Hepatic stellate cell (primary cell): ENCODE data around the gene ZFR2.
A peak's percentile ranks its signal among the peaks of the same experiment; 100 is the strongest.

Source experiments
- DNase-seq: peaks from one replicate; pipeline ENCODE4 v3.0.0; 2011; ENCODE audit warnings: low spot score

The ZFR2 gene

DNA sequence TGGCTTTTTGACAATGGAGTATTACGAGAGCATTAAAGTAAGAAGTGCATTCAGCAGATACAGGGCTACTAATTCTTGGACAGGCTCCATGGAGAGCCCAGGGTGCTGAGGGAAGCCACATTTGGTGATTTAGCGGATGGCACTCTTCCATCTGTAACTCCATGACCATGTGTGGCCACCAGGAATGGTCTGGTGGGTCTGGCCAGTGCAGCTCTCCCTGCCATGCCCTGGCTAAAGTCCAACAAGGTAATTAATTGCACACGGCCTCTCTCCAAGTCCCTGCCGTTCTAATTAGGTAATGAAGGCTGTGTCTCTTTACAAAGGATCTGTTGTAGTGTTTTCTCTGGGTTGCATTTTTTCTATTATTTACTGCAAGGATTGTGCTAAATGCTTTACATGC is 4.3 kb upstream of the ZFR2 start:
- no peak for DNase-seq

DNA sequence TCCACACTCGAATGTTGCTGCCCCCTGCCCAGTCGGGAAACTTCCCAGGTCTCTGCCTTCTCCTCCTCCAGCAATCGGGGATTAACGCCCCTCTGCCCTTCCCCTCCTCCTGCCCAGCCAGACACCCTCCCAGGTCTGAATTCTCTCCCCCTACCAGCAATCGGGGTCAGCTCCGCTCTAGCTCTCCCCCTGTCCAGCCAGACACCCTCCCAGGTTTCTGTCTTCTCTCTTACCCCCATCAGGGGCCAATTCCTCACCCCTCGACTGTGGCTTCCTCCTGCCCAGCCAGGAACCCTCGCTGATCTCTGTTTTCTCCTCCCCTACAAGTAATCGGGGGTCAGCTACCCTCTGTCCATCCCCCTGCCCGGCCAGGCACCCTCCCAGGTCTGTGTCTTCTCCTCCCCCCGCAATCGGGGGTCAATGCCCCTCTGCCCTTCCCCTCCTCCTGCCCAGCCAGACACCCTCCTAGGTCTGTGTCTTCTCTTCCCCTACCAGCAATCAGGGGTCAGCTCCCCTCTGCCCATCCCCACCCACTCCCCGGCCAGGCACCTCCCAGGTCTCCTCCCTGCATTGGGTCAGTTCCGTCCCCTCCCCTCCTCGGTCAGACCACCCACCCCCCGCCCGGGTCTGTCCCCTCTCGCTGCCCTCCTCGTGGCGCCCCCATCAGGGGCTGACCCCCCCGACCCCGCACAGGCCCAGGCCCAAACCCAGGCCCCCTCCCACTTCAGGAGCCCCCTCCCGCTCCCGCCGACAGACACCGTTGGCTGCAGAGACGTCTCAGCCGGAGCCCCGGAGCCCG is 668 bp downstream of the ZFR2 start:
- DNase-seq, result no peak

DNA sequence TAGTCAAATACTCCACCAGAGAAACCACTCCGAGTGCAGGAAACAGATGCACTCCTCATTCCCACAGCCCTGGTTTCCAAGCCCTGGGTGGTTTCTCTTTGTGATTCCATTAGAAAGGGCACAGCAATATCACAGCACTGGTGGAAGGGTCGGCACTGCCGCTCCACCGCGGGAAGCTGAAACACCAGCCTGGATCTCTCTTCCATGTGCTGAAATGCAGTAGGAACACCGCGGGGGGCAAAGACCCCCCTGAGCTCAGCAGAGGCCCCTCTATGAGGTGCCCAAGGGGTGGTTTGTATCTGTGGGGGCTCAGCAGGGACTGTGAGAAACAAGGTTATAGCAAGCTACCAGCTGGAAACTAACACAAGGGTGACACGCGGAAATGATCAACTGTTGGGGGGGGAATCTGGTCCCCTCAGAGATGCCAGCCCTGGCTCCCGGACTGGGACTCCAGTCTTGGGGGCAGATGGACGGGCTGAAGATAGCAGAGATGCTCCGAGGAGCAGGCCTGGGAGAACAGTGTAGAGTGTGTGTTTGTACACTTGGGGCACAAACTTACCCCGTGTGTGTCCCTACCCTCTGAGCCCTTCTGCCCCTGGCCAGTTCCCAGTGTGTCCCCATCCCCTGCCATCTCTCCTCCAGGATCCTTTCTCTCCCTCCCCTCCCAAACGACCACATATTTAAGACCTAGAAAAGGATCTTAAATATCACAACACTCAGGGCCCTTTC is 1.8 kb downstream of the ZFR2 start:
- no peak for DNase-seq

DNA sequence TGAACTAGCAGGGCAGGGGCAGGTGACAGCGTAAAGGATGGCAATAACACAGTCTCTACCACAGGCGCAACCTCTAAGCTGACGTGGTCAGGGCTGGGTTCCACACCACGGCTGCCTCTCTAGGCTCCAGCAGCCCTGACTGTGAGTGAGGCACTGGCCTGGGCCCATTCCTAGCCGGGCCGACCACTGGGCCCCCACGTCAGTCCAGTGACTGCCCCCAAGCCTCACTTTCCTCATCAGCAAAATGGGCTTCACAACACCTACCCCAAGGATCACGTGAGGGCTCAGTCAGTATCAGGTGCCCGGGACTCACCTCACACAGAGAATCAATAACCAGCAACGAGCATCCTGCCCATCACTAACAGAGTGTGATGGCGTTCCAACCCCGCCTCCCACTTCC is 5.2 kb downstream of the ZFR2 start:
- DNase-seq, result no peak

DNA sequence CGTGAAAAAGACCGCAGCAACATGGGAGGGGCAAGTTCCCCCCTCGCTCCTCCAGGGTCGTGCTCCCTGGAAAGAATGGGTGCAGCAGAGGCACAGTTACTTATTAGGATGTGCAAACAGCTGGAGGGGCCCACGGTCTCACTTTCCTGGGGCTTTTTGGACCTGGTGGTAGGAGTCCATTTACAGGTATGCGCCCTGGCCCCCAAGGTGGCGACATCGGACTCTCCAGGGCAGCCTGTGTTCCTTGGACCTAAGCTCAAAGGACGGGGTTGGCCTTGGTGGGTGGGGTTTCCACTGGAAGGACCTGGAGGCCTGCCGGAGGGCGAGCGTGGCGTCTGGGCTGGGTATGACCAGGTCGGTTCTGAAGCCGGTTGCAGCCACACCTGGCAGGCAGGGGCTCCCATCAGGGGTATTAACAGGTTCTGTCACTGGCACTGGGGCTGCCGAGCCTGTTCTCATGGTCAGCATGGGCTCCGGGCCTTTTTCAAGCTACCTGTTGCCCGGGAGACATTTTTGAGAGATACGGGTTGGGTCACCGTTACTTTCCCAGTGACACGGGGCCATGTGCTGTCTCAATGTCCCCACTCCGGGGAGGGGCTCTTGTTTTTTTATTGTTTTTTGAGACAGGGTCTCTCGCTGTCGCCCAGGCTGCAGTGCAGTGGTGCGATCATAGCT is 5.9 kb downstream of the ZFR2 start:
- no peak for DNase-seq

DNA sequence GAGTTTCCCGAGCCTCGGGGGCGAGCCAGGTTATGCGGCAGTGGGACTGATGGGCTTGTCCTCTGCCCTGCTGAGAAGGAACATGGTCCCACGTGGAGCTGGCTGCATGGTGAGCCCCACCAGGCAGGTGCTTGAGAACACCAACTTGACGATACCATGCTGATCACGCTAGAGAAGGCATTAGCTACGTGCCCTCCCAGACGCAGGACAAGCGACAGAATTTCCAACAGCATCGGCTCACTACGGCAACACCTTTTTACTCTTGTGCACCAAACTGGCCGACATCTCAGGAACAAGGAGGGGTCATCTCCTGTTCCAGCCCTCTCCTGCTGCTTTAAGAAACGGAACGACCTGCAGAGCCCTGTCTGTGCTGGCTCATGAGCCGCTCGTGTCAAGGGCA is 8.3 kb downstream of the ZFR2 start:
- no peak for DNase-seq

DNA sequence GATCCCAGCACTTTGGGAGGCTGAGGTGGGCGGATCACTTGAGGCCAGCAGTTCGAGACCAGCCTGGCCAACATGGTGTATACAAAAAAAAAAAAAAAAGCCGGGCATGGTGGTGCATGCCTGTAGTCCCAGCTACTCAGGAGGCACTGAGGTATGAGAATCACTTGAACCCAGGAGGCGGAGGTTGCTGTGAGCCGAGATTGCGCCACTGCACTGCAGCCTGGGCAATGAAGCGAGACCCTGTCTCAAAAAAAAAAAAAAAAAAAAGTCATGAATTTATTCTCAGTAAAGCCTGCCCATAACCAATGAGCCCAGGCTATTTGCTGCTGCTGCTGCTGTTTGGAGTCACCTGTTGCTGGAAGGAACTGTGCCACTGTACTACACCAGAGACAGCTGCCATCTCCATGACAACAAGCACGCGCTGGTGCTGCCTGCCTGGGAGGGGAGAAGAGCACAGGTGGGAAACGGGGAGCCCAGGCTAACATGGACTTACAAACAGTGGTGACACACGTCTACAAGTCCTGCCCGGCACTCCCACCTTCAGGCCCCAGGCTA is 11.3 kb downstream of the ZFR2 start:
- no peak for DNase-seq

DNA sequence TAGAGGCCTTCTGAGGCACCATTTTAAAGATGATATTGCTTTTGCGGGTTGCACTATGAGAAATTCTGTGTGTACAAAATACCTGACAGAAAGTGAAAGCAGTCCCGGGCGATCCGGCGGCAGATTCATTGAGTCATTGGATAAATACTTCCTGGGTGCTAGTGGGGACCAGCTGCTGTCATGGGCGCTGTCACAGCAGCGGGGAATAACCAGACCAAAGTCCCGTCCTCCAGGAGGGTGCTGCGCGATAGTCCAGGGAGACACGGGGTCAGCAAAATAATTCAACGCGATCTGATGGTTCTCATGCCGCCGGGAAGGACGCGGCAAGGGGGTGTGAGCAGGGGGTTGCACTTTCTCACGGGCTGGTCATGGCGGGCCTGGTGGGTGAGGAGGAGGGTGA is 13.5 kb downstream of the ZFR2 start:
- DNase-seq, result no peak

DNA sequence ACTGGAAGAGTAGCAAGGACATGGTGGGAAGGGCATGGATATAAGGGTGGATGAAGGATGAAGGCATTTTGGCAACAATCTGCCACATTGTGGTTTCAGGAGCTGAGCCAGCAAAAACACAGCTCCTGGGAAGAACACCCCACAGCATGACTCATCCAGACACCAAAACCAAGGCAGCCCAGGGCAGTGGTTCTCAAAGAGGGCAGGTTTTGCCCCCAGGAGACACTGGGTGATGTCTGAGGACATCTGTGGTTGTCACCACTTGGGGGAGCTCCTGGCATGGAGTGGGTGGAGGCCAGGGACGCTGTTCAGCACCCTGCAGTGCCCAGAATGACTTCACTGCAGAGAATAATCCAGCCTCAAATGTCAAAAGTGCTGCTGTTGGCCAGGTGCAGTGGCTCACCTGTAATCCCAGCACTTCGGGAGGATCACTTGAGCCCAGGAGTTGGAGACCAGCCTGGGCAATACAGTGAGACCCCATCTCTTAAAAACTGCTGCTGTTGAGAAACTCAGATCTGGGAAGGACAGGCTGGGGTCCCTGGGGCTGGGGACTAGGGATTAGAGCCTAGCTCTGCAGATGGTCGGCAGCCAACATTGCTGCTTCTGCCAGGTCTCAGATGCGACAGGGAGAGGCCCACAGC is 16.1 kb downstream of the ZFR2 start:
- DNase-seq, result peak; percentile 84

DNA sequence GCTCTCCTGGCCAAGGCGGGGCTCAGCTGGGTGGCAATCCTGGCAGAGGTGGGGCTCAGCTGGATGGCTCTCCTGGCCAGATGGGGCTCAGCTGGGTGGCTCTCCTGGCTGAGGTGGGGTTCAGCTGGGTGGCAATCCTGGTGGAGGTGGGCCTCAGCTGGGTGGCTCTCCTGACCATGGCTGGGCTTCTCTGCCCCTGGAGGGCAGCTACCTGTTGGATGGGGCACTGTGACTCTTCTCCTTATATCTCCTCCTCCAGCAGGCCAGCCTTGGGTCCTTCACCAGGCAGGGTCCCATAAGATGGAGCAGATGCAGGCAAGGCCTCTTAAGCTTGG is 16.7 kb downstream of the ZFR2 start:
- no peak for DNase-seq

DNA sequence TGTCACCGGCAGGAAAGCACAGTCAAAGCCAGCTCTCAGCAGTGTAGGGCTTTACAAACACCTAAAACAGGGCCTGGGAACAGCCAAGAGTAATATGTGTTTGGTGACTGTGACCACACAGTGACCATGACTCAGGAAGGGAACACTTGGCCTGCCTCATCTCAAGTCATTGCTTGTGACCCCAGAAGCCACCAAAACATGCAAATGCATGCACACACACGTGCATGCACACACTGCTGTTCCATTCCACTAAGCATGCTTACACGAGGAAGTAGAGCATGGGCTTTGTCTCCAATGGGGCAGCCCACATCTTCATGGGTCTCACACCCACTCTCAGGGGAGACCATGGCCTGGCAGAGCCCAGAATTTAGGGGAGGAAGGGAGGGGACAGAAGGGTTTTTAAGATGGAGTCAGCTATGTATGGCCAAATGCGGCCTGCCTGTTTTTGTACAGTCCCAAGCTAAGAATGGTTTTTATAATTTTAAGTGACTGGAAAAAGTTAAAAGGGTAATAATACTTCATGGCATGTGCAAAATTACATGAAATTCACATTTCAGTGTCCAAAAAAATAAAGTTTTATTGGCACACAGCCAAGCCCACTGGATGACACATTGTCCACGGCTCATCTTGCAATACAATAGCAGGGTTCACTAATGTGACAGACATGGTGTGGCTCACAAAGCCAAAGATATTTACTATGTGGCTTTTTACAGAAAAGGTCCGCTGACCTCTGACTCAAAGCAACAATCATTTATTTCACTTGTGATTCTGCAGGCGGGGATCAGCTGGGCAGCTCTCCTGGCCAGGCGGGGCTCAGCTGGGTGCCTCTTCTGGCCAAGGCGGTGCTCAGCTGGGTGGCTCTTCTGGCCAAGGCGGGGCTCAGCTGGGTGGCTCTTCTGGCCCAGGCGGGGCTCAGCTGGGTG is 17.3 kb downstream of the ZFR2 start:
- DNase-seq, result no peak

DNA sequence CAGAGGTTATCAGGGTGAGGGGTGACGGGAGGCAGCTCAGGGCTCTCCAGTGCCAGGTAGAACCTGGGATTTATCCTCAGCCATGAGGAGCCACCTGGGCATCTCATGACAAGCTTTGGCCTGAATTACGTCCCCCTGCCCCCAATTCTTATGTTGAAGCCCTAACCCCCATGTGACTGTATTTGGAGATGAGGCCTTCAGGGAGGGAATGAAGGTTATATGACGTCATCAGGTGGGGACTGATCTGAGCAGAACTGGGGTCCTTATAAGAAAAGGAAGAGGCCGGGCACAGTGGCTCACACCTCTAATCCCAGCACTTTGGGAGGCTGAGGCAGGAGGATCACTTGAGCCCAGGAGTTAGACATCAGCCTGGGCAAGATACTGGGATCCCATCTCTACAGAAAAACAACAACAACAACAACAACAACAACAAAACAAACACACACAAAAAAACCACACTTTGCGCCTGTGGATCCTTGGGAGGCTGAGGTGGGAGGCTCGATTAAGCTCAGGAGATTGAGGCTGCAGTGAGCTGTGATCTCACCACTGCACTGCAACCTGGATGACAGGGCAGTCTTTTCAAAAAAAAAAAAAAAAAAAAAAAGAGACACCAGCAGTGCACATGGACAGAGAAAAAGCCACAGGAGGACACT is 18.4 kb downstream of the ZFR2 start:
- no peak for DNase-seq

DNA sequence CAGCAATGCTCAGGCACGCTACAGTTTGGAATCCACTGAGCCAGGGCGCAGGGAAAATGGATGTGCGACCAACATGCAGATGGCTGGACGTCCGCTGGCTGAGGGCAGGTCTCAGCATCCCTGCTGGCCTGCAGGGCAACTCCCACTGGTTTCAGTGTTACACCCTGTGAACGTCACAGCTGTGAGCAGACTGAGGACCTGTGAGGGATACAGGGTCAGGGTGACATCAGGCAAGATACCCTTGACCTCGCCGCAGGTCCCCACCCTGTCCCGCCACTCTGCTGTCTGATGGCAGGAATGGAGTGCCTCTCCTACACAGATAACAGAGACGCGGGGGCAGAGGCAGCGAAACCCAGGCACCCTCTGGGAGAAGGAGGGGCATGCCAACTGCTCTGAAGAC is 19.1 kb downstream of the ZFR2 start:
- no peak for DNase-seq

DNA sequence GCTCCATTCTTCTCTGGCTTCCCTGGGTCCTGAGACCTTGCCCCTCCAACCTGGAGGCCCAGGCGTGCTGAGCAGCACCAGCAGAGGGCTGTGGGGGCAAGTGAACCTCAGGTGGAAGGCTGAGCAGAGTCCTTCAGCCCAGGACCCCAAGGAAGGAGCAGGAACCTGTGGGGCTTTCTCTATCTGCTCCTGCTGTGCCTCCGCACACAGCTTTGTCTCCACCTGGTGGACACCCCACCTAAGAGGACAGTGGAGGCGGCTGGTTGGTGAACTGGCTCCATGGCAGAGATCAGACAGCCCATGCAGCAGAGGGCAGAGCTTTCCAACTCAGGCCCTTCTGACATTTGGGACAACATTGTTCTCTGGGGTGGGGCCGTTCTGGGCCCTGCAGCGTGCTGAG is 19.7 kb downstream of the ZFR2 start:
- DNase-seq, result peak; percentile 61

DNA sequence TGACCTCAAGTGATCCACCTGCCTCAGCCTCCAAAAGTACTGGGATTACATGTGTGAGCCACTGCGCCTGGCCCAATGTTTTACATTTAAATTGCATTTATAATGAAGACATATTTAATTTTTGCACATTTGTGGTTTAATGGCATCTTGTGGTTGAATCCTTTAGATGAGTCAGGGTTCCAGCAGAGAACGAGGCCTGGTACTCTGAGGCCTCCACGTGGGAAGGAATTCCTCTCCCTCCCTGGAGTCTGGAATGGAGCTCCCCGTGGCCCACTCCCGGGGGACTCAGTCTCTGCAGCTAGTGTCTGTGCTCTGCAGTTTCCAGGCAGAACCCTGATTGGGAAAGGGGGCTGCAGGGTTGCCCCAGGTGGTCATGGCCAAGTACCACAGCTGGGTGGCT is 24.2 kb downstream of the ZFR2 start:
- DNase-seq, result peak; percentile 95

DNA sequence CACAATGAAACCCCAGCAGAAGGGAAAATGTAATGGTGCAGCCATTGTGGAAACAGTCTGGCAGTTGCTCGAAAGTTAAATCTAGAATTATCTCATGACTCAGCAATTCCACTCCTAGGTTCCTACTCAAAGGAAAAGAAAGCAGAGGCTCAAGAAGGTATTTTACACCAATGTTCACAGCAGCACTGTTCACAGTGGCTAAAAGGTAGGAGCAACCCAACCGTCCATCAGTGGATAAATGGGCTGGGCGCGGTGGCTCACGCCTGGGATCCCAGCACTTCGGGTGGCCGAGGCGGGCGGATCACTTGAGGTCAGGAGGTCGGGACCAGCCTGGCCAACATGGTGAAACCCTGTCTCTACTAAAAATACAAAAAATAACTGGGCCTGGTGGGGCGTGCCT is 25.9 kb downstream of the ZFR2 start:
- DNase-seq, result no peak

DNA sequence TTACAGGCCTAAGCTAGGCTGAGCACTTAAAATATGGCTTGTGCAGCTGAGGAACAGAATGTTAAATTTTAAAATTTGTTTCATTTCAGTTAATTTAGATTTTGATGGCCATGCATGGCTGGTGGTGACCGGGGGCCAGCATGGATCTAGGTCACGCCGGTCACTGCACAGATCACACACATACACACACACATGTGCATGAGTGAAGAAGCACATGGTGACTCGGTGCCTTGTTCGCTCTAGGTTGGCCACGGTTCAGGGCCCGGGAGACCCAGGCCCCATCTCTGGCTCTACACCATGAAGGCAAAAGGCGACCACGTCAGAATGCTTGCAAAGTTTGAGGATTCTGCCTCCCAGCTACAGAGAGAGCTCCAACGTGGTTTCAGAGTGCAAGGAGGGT is 28.0 kb downstream of the ZFR2 start:
- no peak for DNase-seq

DNA sequence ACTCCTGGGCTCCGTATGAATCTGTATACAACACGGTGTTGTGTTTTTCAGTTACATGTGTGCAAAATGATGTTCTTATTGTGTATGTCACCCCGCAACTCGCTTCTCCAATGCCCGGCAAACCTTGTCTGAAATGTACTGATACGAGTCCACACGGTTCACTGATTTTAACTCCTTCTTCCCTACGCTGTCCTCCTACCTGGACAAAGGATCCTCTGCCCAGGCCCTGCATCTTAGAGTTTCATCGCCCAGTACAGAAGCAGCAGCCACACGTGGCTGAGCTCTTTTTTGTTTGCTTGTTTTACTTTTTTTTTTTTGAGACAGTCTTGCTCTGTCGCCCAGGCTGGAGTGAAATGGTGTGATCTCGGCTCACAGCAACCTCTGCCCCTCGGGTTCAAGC is 28.9 kb downstream of the ZFR2 start:
- no peak for DNase-seq

DNA sequence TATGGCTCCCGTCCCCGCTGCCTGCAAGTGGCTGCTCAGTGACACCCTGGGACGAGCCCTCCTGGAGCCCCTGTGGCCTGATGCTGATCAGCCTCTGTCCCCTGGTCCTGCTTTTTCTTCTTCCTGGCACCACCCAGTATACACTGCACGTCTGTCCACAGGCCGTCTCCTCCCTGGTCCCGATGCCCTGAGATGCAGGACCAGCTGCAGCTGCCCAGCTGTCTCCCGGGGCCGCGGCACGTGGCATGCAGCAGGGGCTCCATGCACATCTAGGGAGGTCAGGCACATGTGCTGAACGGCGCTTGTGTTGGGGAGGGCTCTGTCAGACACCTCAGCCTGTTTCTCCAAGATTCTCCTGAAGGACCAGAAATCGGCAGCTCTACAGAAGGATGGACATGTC is 30.2 kb downstream of the ZFR2 start:
- no peak for DNase-seq

DNA sequence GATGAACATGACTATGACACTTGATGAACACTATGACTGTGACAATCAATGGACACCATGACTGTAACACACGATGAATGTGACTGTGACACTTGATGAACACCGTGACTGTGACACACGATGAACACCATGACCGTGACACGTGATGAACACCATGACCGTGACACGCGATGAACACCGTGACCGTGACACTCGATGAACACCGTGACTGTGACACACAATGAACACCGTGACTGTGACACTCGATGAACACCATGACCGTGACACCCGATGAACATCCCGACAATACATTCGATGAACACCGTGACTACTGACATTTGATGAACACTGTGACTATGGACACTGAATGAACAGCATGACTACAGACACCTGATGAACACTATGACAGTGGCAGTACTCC is 30.9 kb downstream of the ZFR2 start:
- DNase-seq, result no peak

DNA sequence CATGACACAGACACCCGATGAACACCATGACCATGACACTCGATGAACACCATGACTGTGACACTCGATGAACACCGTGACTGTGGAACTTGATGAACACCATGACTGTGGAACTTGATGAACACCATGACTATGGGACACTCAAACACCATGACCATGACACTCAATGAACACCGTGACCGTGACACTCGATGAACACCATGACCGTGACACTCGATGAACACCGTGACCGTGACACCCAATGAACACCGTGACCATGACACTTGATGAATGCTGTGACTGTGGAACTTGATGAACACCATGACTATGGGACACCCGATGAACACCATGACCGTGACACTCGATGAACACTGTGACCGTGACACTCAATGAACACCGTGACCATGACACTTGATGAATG is 31.5 kb downstream of the ZFR2 start:
- no peak for DNase-seq
